Parathyroid adenoma (tissue), 2 donors: ENCODE results near the gene ZNF691.
A peak's percentile ranks its signal among the peaks of the same experiment; 100 is the strongest.
"Not testable (repeated sequence)": the region's sequence is repeated elsewhere in the genome, so short reads cannot be mapped to it uniquely, and the experiment has no call there.

ENCODE experiments used
- H2AFZ ChIP-seq: fragments of 300-600 bp; sonication (generic); one replicate; pipeline ENCODE4 v1.7.0; 2017; ENCODE audit warnings: antibody characterized with exemption, mild to moderate bottlenecking
- H3K27ac ChIP-seq: fragments of 300-600 bp; sonication (generic); one replicate; pipeline ENCODE4 v1.7.0; 2017
- H3K27me3 ChIP-seq: fragments of 300-600 bp; sonication (generic); one replicate; pipeline ENCODE4 v1.7.0; 2017; ENCODE audit warnings: low read length; ENCODE audit not compliant: control insufficient read depth, insufficient read depth
- H3K36me3 ChIP-seq: fragments of 300-600 bp; sonication (generic); one replicate; pipeline ENCODE4 v1.7.0; 2017; ENCODE audit warnings: low read length; ENCODE audit not compliant: control insufficient read depth, insufficient read depth
- H3K4me1 ChIP-seq: fragments of 300-600 bp; sonication (generic); one replicate; pipeline ENCODE4 v1.7.0; 2017; ENCODE audit warnings: control low read depth
- H3K4me2 ChIP-seq: fragments of 300-600 bp; sonication (generic); one replicate; pipeline ENCODE4 v1.7.0; 2017; ENCODE audit warnings: low read length
- H3K4me3 ChIP-seq: fragments of 300-600 bp; sonication (generic); one replicate; pipeline ENCODE4 v1.7.0; 2017; ENCODE audit warnings: low read depth, low read length
- H3K79me2 ChIP-seq: fragments of 300-600 bp; sonication (generic); one replicate; pipeline ENCODE4 v1.7.0; 2017; ENCODE audit warnings: control low read depth
- H3K9ac ChIP-seq: fragments of 300-600 bp; sonication (generic); one replicate; pipeline ENCODE4 v1.7.0; 2017; ENCODE audit warnings: mild to moderate bottlenecking
- H3K9me3 ChIP-seq: fragments of 300-600 bp; sonication (generic); one replicate; pipeline ENCODE4 v1.7.0; 2017; ENCODE audit warnings: low read length; ENCODE audit not compliant: control insufficient read depth
- TF ChIP-seq, protein P1 (sequence below): fragments of 300-600 bp; sonication (generic); IDR thresholded peaks from one replicate; pipeline ENCODE4 v1.7.0; 2017; ENCODE audit warnings: antibody characterized with exemption, mild to moderate bottlenecking
- donor health status: primary hyperparathyroidism.

Gene ZNF691

DNA sequence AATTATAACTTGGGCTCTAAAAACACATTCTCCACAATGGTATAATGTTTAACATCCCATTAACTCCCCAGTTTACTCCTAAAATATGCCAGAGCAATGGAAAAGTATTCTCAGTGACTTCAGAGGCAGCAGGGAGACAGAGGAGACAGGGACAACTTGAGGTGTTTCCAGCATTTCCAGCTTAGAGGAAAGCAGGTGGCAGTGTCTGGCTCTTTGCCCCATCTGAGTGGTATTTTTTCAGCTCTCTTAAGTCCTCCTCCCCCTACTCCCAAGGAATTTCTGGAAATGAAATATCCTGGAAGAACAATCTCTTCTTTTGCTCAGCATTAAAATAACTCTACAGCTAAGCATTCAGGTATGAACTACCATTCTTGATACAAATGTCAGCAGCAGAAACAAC, 40.2 kb upstream of the ZNF691 start:
- H3K9ac ChIP-seq, result no peak overlapping the region
- H3K4me2 ChIP-seq, result no peak overlapping the region
- H3K27ac ChIP-seq, result no peak overlapping the region
- TF ChIP-seq, protein P1, sequence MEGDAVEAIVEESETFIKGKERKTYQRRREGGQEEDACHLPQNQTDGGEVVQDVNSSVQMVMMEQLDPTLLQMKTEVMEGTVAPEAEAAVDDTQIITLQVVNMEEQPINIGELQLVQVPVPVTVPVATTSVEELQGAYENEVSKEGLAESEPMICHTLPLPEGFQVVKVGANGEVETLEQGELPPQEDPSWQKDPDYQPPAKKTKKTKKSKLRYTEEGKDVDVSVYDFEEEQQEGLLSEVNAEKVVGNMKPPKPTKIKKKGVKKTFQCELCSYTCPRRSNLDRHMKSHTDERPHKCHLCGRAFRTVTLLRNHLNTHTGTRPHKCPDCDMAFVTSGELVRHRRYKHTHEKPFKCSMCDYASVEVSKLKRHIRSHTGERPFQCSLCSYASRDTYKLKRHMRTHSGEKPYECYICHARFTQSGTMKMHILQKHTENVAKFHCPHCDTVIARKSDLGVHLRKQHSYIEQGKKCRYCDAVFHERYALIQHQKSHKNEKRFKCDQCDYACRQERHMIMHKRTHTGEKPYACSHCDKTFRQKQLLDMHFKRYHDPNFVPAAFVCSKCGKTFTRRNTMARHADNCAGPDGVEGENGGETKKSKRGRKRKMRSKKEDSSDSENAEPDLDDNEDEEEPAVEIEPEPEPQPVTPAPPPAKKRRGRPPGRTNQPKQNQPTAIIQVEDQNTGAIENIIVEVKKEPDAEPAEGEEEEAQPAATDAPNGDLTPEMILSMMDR, result no peak
- H3K9me3 ChIP-seq, result no peaks in the 10 kb centered on the region
- H3K79me2 ChIP-seq, result no peaks in the 10 kb centered on the region
- no peaks in the 10 kb centered on the region for H3K4me1 ChIP-seq
- no peaks in the 10 kb centered on the region for H3K36me3 ChIP-seq
- no peaks in the 10 kb centered on the region for H3K27me3 ChIP-seq
- H3K4me3 ChIP-seq, result no peak overlapping the region
- H2AFZ ChIP-seq, result no peak overlapping the region

- H3K27me3 ChIP-seq, result no peaks in the 10 kb centered on the region
- no peaks in the 10 kb centered on the region for H3K9me3 ChIP-seq
- no peak overlapping the region for H3K4me3 ChIP-seq
Observed at GRCh38 chr1:42806593-42806992, 39.8 kb upstream of the ZNF691 start.

GRCh38 chr1:42807056-42807668, 39.3 kb upstream of the ZNF691 start:
- H3K9me3 ChIP-seq, result no peaks in the 10 kb centered on the region
- no peak overlapping the region for H3K27ac ChIP-seq
- H3K27me3 ChIP-seq, result no peaks in the 10 kb centered on the region
- H3K9ac ChIP-seq, result no peak overlapping the region
- H3K4me3 ChIP-seq, result no peak overlapping the region
- no peaks in the 10 kb centered on the region for H3K79me2 ChIP-seq
- H3K4me2 ChIP-seq, result no peak overlapping the region
- H3K36me3 ChIP-seq, result no peaks in the 10 kb centered on the region
- H3K4me1 ChIP-seq, result no peaks in the 10 kb centered on the region
- no peak overlapping the region for H2AFZ ChIP-seq
- TF ChIP-seq, protein P1, result no peak

More at GRCh38 chr1:42806593-42806992, 39.8 kb upstream of the ZNF691 start:
- no peak overlapping the region for H3K9ac ChIP-seq
- no peaks in the 10 kb centered on the region for H3K4me1 ChIP-seq
- H3K36me3 ChIP-seq, result no peaks in the 10 kb centered on the region
- no peak overlapping the region for H2AFZ ChIP-seq
- TF ChIP-seq, protein P1, result no peak
- H3K4me2 ChIP-seq, result no peak overlapping the region
- no peaks in the 10 kb centered on the region for H3K79me2 ChIP-seq
- H3K27ac ChIP-seq, result no peak overlapping the region

- not testable (repeated sequence) for H3K79me2 ChIP-seq, H3K36me3 ChIP-seq, H3K9me3 ChIP-seq, H2AFZ ChIP-seq, H3K27ac ChIP-seq, H3K27me3 ChIP-seq, H3K4me3 ChIP-seq, H3K4me2 ChIP-seq, H3K4me1 ChIP-seq, H3K9ac ChIP-seq
Observed at GRCh38 chr1:42814815-42815214, 31.6 kb upstream of the ZNF691 start.

DNA sequence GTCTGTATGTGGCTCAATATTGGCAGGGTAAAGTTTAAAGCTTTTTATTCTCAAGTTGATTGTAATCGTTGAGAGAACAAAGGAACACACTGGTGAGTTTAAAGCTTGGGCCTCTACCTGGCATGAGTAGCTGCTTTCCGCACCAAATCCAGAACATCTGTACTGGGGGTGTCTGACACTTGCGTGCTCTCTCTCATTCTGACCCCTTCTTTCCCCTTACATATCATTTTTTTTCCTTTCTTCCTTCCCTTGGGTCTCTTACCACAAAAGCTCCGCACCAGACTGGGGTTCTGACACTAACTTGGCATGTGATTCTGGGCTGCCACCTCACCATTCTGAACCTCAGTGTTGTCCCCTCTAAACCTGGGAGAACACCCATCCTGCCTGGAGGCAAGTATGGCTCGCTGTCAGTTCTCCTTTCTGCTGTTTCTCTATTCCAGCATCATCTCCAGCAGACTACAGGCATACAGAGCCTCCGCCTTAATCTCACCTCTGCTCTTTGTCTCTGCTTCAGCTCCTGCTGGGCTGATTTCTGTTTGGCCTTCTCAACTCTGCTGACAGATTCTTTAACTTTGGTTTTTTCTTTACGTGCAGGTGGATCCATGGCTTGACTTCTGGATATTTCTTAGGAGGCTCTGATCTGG, 30.4 kb upstream of the ZNF691 start:
- Histone ChIP-seq H3K27me3 (no peaks in the 10 kb centered on the region), H2AFZ (peak overlapping the region; percentile 74), H3K4me3 (peak overlapping the region; percentile 69), H3K4me1 (peaks cover 7% of the 10 kb centered on the region), H3K4me2 (peak overlapping the region; percentile 73), H3K9ac (no peak overlapping the region), H3K36me3 (no peaks in the 10 kb centered on the region), H3K27ac (peak overlapping the region; percentile 94), H3K79me2 (no peaks in the 10 kb centered on the region), H3K9me3 (no peaks in the 10 kb centered on the region)
- TF ChIP-seq, protein P1, result no peak
